Large intestine (tissue), 12 donors: ENCODE data around the gene HMGB4. TPM values are rescaled to one million over a fixed set of nuclear protein-coding genes. Genes with fewer than 3 reads are reported as not detected.

Experiments used
- DNase-seq, 2 donors: peaks; one replicate each; pipeline versions ENCODE4 v3.0.0 to v3.0.0-alpha.2; 2013
- H3K27ac ChIP-seq: one replicate; pipeline ENCODE4 v1.5.1; 2013; ENCODE audit warnings: low read length
- H3K27me3 ChIP-seq: 2 replicates; pipeline ENCODE4 v1.6.1; 2013; ENCODE audit warnings: low read length; ENCODE audit not compliant: control insufficient read depth, insufficient read depth
- H3K36me3 ChIP-seq: 2 replicates; pipeline ENCODE4 v1.6.1; 2013; ENCODE audit warnings: low read length; ENCODE audit not compliant: control insufficient read depth, insufficient read depth
- H3K4me1 ChIP-seq: one replicate; pipeline ENCODE4 v1.6.1; 2013; ENCODE audit warnings: low read length; ENCODE audit not compliant: control insufficient read depth, insufficient read depth
- H3K4me3 ChIP-seq: one replicate; pipeline ENCODE4 v1.5.1; 2013; ENCODE audit warnings: low read length
- H3K9me3 ChIP-seq: one replicate; pipeline ENCODE4 v1.6.1; 2013; ENCODE audit warnings: mild to moderate bottlenecking, low read depth, low read length, moderate library complexity; ENCODE audit not compliant: control insufficient read depth
- WGBS: methylation state at CpG from one replicate; pipeline ENCODE4 v1.1.5; 2013; ENCODE audit warnings: low lambda C conversion rate; ENCODE audit not compliant: insufficient coverage; 5-methylcytosine and 5-hydroxymethylcytosine counted together
- long read RNA-seq, 11 donors: transcript quantifications; one replicate each; lab custom pipeline, GENCODE V29; 2026
- polyA plus RNA-seq: library from polyadenylated mRNA; unstranded; fragments of 120-200 nt; gene quantifications from one replicate; pipeline ENCODE4 v1.2.1, GENCODE V29; 2013

Gene HMGB4, protein sequence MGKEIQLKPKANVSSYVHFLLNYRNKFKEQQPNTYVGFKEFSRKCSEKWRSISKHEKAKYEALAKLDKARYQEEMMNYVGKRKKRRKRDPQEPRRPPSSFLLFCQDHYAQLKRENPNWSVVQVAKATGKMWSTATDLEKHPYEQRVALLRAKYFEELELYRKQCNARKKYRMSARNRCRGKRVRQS
- polyA plus RNA-seq, result not detected
- long read RNA-seq, donor 1, result 0 reads
- long read RNA-seq, donor 2, result 0 reads
- long read RNA-seq, donor 3, result 0 reads
- long read RNA-seq, donor 4, result 0 reads
- long read RNA-seq, donor 5, result 0 reads
- long read RNA-seq, donor 6, result 0 reads
- long read RNA-seq, donor 7, result 0 reads
- long read RNA-seq, donor 8, result 0 reads
- long read RNA-seq, donor 9, result 0 reads
- long read RNA-seq, donor 10, result 0 reads
- long read RNA-seq, donor 11, result 0 reads

DNA sequence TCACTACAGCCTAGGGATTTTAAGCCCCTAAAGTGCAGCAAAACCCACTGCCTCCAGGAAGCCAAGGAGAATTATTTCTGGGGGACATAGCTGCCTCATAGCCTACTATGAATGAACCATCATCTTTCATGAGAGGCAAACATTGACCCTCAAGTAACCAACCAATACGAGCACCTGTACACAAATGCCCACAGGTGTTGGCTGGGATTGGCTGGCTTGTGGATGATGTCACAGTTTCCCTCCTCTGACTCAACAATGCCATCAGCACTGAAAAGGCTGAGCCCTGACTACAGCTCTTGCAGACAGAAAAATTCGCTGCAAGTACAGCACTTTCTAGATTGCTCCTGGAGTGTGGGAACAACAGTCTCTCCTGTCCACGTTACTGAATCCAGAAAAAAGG is at the start of gene HMGB4:
TSS of gene HMGB4 (plus strand) at position 301 of the 400 bp plus-strand sequence. CDS start 113 bp downstream, outside the sequence.
- Histone ChIP-seq H3K4me3 (no peak within 1 kb of the TSS), H3K36me3 (no peaks in the 10 kb centered on the region), H3K27ac (no peak within 1 kb of the TSS), H3K9me3 (no peaks in the 10 kb centered on the region), H3K4me1 (no peaks in the 10 kb centered on the region), H3K27me3 (no peaks in the 10 kb centered on the region)
- DNase-seq, result no peak
- WGBS, result no CpG with 5 or more reads among the region's 3 CpGs

GRCh38 chr1:33814166-33814565 is 49.7 kb upstream of the HMGB4 start:
- 94% methylated on average over 2 of the region's 2 CpGs for WGBS
- no peak overlapping the region for H3K27ac ChIP-seq
- H3K27me3 ChIP-seq, result no peaks in the 10 kb centered on the region
- H3K4me3 ChIP-seq, result no peak overlapping the region
- H3K4me1 ChIP-seq, result no peaks in the 10 kb centered on the region
- no peaks in the 10 kb centered on the region for H3K9me3 ChIP-seq
- no peaks in the 10 kb centered on the region for H3K36me3 ChIP-seq
- DNase-seq, result no peak

GRCh38 chr1:33815061-33815460 is 48.8 kb upstream of the HMGB4 start:
- H3K36me3 ChIP-seq, result no peaks in the 10 kb centered on the region
- WGBS, result 82% methylated on average over 4 of the region's 4 CpGs

DNA sequence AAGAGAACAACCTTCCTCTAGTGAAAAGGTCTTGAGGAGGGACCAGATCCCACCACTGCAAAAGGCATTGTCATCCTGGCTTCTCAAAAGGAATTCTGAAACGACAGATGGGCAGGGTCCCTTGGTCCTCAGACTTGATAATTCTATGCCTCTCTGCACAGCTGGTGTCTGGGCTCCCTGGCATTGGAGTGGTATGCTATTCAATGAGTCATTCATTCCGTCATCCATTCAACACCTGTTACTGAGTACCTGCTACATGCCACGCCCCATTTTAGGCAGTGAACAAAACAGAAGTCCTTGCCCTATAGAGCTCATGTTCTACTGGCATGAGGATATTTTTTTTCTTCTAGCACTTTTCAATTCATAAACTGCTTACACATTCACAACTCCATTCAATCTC is 45.8 kb upstream of the HMGB4 start:
- H3K27me3 ChIP-seq, result no peaks in the 10 kb centered on the region
- H3K9me3 ChIP-seq, result no peaks in the 10 kb centered on the region
- H3K4me3 ChIP-seq, result no peak overlapping the region
- no peaks in the 10 kb centered on the region for H3K4me1 ChIP-seq
- DNase-seq, result no peak
- H3K27ac ChIP-seq, result no peak overlapping the region
- no CpG with 5 or more reads among the region's 3 CpGs for WGBS
- H3K36me3 ChIP-seq, result no peaks in the 10 kb centered on the region

More at GRCh38 chr1:33815061-33815460, 48.8 kb upstream of the HMGB4 start:
- H3K4me1 ChIP-seq, result no peaks in the 10 kb centered on the region
- no peak for DNase-seq
- H3K4me3 ChIP-seq, result no peak overlapping the region
- no peak overlapping the region for H3K27ac ChIP-seq
- H3K9me3 ChIP-seq, result no peaks in the 10 kb centered on the region
- H3K27me3 ChIP-seq, result no peaks in the 10 kb centered on the region

DNA sequence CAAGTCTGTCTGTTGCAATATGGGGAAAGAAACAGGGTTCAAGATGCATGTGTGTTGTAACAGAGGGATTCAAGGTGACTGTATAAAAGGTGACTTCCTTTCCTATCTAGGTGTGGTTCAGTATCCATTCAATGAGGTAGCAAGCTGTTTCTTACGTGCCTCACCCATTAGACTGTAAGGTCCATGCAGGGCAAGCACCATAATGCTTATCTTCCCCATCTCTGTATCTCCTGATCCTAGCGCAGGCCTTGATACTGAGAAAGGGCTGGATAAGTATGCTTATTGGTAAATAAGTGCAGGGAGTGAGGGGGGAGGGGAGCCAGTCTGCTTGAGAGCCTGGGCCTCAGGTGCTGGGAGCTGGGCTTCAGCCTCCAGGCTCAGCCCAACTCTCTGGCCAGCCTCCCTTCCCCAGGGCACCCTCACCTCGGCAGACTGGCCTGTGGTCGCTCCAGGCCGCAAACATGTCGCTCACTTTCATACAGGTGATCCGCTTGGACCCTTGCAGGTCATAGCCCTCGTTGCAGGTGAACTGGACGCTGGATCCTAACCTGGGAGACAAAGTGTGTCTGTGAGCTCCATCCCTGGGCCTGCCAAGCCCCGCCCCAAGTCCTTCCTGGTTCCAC is 44.5 kb upstream of the HMGB4 start:
- no peaks in the 10 kb centered on the region for H3K36me3 ChIP-seq
- H3K27me3 ChIP-seq, result no peaks in the 10 kb centered on the region
- H3K9me3 ChIP-seq, result no peaks in the 10 kb centered on the region
- no peak for DNase-seq
- H3K27ac ChIP-seq, result no peak overlapping the region
- no peak overlapping the region for H3K4me3 ChIP-seq
- WGBS, result no CpG with 5 or more reads among the region's 10 CpGs
- no peaks in the 10 kb centered on the region for H3K4me1 ChIP-seq

- Histone ChIP-seq H3K4me1 (no peaks in the 10 kb centered on the region), H3K9me3 (no peaks in the 10 kb centered on the region), H3K27ac (no peak overlapping the region), H3K4me3 (no peak overlapping the region), H3K36me3 (no peaks in the 10 kb centered on the region), H3K27me3 (no peaks in the 10 kb centered on the region)
- no CpG with 5 or more reads among the region's 7 CpGs for WGBS
- DNase-seq, result no peak
These were observed 44.0 kb upstream of the HMGB4 start for GRCh38 chr1:33819913-33820311.

GRCh38 chr1:33820804-33821203 is 43.1 kb upstream of the HMGB4 start:
- no peaks in the 10 kb centered on the region for H3K27me3 ChIP-seq
- DNase-seq, result no peak
- no peaks in the 10 kb centered on the region for H3K36me3 ChIP-seq
- no peaks in the 10 kb centered on the region for H3K9me3 ChIP-seq
- WGBS, result no CpG with 5 or more reads among the region's 5 CpGs
- H3K4me1 ChIP-seq, result no peaks in the 10 kb centered on the region
- H3K4me3 ChIP-seq, result no peak overlapping the region
- H3K27ac ChIP-seq, result no peak overlapping the region

DNA sequence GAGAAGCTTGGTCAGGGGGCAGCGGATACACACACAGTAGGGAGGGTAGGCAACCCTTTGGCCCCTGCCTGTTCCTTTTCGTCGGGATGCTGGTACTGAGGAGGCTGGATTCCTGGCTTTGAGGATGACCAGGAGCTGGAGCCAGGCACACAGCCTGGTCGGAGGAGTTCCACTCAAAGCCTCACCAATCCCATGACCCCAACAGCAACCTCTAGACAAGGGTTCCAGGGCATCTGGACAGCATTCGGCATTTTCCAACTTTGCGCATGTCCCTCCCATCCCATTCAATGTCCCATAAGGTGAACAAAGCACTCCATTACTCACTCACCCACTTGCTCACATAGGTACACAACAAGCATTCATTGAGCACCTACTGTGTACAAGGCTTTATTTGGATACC is 42.6 kb upstream of the HMGB4 start:
- no peak for DNase-seq
- Histone ChIP-seq H3K4me1 (no peaks in the 10 kb centered on the region), H3K27me3 (no peaks in the 10 kb centered on the region), H3K4me3 (no peak overlapping the region), H3K36me3 (no peaks in the 10 kb centered on the region), H3K27ac (no peak overlapping the region), H3K9me3 (no peaks in the 10 kb centered on the region)
- WGBS, result no CpG with 5 or more reads among the region's 6 CpGs

DNA sequence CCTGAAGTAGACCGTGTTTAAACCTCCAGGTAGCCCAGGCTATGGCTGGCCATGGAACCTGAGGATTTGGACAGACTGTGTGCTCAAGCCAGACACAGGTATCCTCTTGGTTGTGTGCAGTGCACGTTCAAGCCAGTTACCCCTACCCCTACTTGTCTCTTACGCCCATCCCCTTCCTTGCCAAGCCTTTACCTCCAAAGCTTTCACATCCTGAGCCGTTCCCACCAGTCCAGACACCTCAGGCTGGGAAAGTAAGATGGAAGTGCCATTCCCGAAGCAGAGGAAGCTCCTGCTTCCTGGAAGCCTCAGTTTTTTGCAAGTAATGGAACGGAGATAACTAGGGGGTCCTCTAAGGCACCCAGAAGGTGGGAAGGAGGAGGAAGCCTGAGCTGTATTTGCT is 41.5 kb upstream of the HMGB4 start:
- no peak for DNase-seq
- H3K27ac ChIP-seq, result no peak overlapping the region
- no peaks in the 10 kb centered on the region for H3K9me3 ChIP-seq
- H3K4me3 ChIP-seq, result no peak overlapping the region
- WGBS, result no CpG with 5 or more reads among the region's 6 CpGs
- H3K36me3 ChIP-seq, result no peaks in the 10 kb centered on the region
- H3K27me3 ChIP-seq, result no peaks in the 10 kb centered on the region
- H3K4me1 ChIP-seq, result no peaks in the 10 kb centered on the region

- Histone ChIP-seq H3K9me3 (no peaks in the 10 kb centered on the region), H3K4me3 (no peak overlapping the region), H3K4me1 (no peaks in the 10 kb centered on the region), H3K27ac (no peak overlapping the region), H3K36me3 (no peaks in the 10 kb centered on the region), H3K27me3 (no peaks in the 10 kb centered on the region)
- no CpG with 5 or more reads among the region's 2 CpGs for WGBS
- no peak for DNase-seq
These were observed 40.5 kb upstream of the HMGB4 start for GRCh38 chr1:33823401-33823800.
